IPS DF 4.7 (cell line): ENCODE measurements around the gene DENND1C.

Experiments used
- DNase-seq: peaks from one replicate; pipeline ENCODE4 v3.0.0-alpha.2; 2013; ENCODE audit warnings: low spot score; ENCODE audit errors: extremely low read depth

Gene DENND1C, protein sequence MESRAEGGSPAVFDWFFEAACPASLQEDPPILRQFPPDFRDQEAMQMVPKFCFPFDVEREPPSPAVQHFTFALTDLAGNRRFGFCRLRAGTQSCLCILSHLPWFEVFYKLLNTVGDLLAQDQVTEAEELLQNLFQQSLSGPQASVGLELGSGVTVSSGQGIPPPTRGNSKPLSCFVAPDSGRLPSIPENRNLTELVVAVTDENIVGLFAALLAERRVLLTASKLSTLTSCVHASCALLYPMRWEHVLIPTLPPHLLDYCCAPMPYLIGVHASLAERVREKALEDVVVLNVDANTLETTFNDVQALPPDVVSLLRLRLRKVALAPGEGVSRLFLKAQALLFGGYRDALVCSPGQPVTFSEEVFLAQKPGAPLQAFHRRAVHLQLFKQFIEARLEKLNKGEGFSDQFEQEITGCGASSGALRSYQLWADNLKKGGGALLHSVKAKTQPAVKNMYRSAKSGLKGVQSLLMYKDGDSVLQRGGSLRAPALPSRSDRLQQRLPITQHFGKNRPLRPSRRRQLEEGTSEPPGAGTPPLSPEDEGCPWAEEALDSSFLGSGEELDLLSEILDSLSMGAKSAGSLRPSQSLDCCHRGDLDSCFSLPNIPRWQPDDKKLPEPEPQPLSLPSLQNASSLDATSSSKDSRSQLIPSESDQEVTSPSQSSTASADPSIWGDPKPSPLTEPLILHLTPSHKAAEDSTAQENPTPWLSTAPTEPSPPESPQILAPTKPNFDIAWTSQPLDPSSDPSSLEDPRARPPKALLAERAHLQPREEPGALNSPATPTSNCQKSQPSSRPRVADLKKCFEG

DNA sequence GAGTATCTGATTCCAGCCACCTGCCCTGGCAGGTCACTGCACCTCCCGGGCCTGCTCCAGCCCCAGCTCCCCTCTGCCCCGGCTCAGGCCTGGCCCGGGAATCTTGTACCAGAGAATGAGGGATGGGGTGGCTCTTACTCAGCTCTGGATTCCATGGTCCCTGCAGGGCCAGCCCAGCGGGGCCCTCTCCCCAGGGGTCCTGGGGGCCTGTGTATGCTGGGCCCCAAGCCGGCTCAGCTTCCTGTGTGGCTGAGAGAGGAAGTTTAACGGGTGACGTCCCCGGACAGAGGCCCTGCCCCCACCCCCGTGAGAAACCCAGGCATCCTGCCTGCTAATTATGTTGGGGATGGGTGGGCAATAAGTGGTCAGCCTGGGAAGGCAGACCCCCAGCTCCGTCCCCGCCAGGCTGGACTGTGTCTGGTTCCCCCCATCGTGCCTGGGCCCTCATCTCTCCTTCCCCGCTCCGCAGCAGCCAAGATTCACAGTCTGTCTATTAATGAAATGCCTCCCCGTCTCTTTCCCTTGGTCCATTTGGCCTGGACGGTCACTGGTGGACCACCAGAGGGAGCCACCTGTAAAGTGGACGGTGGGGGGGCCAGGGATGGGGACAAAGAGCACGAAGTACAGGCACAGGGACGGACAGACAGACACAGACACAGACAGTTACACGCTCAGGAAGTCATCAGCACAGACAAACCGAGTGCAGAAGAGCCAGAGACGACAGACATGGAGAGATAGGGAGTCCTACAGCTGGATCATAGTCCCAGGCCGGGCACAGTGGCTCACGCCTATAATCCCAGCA, at the start of gene DENND1C:
Gene DENND1C, minus strand, starts transcription at position 247 of the 802 bp plus-strand sequence. Its CDS starts 92 bp downstream, at position 155.
- no peak for DNase-seq

DNA sequence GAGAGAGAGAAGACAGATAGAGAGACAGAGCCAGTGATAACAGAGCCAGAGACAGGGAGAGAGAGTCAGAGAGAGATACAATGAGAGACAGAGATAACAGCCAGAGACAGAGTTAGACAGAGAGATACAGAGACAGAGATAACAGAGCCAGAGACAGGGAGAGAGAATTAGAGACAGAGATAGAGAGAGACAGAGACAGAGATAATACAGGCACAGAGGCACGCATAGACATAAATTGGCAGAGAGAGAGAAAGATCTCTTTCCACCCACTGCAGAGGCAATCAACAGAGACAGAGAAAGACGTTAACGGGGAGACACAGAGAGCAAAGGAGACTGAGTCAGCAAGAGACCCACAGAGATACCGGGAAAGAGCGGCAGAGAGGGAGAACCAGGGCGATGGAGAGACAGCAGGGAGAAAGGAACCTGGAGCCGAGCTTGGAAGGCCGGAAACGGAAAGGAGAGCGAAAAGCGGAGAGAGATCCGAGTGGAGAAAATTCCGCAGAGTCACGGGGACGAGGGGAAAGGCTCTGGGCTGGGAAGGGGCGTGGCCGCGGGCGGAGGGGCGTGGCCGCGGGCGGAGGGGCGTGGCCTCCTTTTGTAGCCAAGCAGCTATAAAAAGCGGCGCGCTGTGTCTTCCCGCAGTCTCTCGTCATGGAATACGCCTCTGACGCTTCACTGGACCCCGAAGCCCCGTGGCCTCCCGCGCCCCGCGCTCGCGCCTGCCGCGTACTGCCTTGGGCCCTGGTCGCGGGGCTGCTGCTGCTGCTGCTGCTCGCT, 49.0 kb upstream of the DENND1C start, which contains the start of gene TNFSF9:
Gene TNFSF9, plus strand, starts transcription at position 641 of the 777 bp plus-strand sequence. Its CDS starts 11 bp downstream, at position 652.
- DNase-seq: no peak

DNA sequence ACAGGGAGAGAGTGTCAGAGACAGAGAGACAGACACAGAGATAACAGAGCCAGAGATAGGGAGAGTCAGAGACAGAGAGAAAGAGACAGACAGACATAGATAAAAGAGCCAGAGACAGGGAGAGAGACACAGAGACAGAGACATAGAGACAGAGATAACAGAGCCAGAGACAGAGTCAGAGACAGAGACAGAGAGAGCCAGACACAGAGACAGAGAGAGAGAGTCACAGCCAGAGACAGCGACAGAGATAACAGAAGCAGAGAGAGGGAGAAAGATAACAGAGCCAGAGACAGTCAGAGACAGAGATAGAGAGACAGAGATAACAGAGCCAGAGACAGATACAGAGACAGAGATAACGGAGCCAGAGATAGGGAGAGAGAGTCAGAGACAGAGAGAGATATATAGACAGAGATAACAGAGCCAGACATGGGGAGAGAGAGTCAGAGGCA, 48.4 kb upstream of the DENND1C start:
- DNase-seq: no peak

DNA sequence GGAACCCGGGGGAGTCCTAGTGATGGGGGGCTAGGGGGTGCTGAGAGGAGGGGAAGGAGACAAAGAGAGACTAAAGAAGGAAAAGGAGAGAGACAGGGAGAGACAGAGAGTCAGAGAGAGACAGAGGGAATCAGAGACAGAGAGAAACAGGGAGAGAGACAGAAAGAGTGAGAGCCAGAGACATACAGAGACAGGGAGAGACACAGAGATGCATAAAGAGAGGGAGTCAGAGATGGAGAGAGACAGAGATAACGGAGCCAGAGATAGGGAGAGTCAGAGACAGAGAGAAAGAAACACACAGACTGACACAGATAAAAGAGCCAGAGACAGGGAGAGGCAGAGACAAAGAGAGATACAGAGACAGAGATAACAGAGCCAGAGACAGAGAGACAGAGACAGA, 47.8 kb upstream of the DENND1C start:
- no peak for DNase-seq

DNA sequence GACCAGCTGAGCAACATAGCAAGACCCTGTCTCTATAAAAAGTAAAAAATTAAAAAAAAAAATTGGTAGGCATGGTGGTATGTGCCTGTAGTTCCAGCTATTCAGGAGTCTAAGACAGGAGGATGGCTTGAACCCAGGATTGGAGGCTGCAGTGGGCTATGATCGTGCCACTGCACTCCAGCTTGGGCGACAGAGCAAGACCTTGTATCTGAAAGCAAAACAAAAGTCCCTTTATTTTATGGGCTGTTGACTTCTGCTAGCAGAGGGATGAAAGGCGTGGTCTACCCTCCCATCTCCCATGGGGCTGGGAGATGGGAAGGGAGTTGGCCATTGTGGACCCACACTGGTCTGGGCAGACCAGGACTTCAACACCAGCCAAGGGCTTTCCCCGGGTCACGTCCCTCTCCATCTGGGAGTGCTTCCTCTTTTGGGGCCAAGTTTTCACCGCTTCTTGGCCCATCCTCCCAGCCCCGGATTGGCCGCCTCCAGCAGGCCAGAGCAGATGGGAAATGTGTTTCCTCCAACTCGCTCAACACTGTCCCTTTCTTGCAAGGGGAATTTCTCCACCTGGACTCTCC, 47.0 kb upstream of the DENND1C start:
- DNase-seq: no peak

DNA sequence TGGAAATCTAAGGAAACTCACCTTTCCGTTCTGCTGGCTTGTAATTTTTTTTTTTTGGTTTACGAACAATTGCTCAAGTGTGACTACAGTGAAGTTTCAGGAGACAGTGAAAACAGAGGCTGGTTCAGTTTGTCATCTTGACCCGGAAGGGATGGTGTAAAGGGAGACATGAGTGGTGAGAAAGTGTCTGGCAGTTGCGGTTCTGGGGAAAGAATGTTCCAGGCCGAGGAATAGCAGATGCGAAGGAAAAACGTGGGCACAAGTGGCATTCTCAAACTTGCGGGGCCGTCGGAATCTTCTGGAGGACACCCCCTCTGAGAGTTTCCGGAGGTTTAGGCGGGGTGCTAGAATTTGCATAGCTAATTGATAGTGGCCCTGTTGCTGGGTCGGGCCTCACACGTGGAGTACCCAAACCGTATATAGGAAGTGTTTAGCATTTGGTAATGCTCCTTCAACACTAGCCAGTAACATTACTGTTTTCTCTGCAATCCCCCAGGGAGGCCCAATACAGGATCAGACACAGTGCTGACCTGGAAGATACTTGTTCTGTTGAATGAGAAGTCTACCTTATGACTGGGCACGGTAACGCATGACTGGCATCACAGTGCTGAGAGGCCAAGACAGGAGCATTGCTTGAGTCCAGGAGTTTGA, 46.4 kb upstream of the DENND1C start:
- DNase-seq: no peak

DNA sequence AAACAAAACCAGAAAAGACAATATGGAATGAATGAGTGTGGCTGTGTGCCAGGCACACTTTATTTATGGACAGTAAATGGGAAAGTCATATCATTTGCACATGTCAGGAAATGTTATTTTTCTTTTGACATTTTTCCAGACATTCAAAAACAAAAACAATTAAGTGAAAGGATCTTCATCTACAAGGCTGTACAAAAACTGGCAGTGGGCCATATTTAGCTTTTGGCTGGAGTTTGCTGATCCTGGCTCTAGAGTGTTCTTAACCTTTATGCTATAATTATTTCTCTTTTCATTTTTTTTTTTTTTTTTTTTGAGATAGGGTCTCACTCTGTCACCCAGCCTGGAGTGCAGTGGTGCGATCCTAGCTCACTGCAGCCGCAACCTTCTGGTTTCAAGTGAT, 42.7 kb upstream of the DENND1C start:
- DNase-seq: no peak

DNA sequence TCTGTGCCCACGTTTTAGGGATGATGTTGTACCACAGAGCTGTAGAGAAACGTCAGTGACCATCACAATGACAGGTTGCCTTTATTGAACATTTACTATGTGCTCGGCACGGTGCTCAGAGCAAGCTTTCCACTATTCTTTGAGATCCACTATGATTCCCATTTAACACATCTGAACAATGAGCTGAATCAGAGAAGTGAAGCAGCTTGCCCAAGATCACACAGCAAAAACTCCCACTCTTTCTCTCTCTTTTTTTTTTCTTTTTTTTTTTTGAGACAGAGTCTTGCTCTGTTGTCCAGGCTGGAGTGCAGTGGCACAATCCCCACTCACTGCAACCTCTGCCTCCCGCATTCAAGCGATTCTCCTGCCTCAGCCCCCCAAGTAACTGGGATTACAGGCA, 41.1 kb upstream of the DENND1C start:
- DNase-seq: no peak

DNA sequence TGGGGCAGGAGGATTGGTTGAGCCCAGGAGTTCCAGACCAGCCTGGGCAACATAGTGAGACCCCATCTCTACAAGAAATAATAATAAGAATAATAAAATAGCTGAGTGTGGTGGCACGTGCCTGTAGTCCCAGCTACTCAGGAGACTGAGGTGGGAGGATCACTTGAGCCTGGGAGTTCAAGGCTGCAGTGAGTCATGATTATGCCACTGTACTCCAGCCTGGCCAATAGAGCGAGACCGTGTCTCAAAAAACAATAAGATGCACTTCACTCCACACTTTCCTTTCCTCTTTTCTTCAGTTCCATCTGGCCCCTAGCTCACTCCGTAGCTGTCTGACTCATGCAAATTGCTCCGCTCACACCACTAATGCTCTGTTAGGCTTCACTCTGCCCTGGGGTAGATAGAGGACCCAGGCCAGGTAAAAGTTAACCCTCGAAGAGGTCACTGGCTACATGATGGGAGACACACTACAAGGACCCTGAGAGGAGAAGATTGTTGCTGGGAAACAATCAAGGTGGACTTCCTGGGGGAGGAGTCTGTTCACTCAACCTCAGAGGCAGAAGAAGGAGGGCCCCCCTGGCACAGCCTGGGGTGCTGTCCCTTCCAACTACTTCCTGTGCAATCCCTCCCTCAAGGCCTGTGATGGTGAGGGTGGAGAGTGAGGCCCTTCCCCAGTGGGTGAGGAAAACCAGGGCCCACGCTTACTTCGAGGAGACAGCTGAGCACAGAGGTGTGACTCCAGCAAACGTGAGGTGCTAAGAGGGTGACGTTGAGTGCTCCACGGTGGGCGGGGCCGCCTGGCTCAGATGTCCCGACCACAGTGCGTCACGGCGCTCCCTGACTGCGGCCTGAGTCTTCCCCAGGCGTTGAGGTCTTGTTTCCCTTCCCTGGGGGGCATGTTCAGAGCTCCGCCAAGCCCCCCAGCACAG, 40.4 kb upstream of the DENND1C start:
- DNase-seq: no peak

DNA sequence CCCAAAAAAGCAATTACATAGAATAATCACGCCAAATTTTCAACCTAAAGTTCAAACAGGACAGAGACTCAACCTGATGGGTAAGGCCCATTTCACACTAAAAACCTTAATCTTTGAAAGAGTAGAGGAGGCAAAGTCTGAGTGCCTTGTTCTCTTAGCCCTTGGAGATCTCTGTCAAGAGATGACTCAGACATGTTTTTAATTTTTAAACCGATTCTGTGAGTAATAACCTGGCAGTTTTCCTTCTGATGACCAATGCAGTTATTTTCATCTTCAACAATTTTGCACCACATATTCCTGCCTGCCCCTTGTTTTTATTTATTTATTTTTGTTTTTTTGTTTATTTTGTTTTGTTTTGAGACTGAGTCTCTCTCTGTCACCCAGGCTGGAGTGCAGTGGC, 37.7 kb upstream of the DENND1C start:
- DNase-seq: no peak

DNA sequence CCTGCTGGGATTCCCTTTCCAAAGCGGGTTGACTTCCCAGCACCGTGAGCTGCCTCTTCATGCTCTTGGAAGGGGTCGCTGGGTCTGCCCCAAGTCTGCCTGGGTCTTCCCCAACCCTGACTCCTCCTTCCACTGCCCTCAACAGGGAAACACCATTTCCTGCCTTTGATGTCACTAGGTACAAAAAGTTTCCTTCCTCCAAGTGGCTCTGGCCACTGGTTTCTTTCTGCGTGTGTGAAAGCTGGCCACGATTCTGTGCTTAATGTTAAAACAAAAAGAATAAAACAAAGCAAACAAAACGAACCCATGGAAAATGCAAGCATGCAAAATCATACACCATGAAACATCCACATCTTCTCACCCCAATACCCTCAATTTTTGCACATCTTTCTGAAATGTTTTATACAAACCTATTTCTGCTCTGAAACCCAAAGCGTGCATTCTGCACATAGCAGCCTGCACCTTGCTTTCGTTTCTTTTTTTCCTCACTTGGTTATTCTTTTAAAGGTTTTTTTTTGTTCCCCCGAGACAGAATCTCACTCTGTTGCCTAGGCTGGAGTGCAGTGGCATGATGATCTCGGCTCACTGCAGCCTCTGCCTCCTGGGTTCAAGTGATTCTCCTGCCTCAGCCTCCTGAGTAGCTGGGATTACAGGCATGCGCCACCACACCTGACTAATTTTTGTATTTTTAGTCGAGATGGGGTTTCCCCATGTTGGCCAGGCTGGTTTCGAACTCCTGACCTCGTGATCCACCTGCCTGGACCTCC, 36.7 kb upstream of the DENND1C start:
- no peak for DNase-seq

DNA sequence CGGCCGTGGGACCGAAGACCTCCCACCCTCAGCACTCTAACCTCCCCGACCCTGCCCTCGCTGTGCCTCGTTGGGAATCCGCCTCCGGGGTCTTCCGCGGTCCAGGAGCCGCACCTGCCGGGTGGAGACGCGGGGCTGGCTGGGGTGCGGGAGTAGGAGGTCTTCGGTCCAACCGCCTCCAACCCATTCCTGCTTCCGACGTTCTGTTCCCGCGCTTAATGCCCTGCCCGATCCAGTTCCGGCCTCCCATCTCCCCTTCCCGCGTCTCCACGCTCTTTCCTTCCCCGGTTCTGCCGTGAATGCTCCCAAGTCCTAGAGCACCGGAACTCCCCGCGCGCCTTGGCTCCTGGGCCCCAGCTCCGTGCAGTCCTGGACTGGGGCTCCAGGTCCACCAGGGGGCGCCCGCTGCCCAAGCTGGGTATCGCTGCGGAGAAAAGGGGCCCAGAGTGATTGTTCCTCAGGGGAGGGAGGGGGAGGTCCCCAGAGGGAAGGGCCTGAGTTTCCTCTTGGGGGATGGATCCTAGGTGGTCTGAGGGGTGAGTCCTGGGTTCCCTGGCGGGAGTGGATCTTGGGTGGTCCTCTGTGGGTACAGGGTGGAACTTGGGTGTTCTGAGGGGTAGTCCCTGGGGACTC, 35.2 kb upstream of the DENND1C start:
- DNase-seq: no peak

DNA sequence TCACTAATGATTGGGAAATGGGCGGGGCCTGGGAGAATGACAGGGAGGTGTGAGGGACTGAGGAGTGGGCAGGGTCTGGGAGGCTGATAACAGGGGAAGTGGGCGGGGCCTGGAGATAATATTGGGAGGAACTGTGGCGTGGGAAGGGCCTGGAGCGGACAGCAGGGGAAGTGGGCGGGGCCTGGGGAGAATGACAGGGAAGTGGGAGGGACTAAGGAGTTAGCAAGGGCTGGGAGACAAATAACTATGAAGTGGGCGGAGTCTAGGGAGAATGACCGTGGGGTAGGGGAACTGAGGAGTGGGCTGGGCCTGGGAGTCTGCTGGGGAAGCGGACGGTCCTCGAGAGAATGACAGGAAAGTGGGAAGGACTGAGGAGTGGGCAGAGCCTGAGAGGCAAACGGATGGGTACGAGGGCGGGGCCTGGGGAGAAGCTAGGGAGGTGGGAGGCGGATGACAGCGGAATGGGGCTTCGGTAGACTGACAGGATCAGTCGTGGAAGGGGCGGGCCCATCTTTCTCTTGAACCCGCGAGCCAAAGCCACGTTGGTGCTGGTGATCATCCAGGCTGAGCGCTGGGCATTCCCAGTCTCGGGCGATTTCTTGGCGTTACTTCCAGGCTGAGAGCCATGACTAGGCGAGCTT, 34.6 kb upstream of the DENND1C start:
- peak; percentile 90 for DNase-seq

DNA sequence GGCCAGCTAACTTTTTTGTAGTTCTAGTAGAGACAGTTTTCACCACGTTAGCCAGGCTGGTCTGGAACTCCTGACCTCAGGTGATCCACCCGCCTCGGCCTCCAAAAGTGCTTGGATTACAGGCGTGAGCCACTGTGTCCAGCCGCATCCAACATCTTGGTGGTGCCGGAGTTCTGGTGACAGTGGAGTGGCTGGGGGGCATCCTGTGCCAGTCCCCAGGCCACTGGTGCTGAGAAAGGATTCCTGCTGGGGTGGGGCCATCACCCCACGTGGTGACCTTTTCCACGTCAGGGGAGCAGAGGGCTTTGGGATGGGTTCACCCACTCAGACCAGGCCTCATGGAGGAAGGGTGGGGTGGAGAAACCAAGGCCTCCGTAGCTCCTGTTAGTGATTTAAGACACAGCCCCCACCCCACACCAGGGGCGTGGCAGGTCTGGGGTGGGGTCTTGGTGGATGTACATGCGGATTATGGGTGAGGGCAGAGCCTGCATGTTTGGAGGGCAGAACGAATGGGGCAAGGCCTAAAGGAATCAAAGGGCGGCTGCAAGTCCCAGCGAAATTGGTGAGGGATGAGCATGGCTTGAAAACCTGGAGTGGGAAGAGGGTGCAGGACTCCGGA, 33.4 kb upstream of the DENND1C start:
- DNase-seq: no peak

DNA sequence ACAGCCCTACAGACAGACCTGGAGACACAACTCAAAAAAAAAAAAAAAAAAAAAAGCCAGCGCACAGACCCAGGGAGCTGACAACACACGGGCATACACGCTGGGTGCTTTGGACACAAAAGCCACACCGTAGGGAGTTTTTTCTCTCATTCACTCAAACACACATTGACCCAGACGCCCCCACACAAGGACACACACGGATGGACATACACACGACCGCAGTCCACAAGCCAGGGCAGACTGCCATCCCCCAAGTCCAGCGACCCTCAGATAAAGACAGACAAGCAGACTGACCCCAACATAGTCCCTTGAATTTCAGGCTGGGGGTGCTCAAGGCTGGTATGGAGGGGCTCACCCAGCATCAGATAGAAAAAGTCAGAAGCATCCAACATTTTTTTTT, 32.5 kb upstream of the DENND1C start:
- DNase-seq: no peak

DNA sequence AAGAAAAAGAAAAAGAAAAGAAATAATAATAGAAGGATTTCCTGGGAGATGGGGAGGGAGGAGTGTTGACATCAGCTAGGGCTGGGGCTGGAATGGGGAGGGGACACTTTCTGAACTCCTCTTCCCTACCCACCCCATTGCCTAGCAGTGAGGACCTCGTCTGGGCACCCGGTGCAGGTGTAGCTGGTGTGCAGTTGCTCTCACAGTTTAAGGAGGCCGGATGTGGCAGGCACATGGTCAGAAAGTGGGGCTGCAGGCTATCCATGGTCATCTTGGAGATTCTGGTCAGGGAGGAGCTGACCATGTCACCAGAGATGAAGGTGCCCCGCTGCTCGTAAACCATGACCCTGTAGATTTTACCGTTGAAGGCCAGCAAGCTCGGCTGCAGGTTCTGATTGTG, 29.0 kb upstream of the DENND1C start:
- no peak for DNase-seq
